ENCODE data around the gene ATXN7. TPM values are rescaled to one million over a fixed set of nuclear protein-coding genes. Genes with fewer than 3 reads are reported as not detected.

Gene ATXN7
- total and polyA plus RNA-seq, 2 donors (not counting 1 experiment from before 2014, with no cell fraction given), result 6.3 to 11.1 TPM

DNA sequence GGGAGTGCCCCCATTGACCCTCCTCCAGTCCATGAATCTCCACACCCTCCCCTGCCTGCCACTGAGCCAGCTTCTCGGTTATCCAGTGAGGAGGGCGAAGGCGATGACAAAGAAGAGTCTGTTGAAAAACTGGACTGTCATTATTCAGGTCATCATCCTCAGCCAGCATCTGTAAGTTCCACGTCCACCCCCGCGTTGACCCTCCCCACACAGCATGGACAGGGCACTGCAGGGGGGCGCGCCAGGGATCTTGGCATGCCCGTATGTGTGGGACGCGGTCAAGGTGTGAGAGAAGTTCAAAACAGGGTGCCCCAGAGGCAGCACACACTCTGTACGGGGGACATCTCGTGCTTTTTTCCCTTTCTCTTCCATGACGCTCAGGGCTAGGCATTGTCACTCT, 126.5 kb downstream of the ATXN7 start:
- TF ChIP-seq, protein P1, sequence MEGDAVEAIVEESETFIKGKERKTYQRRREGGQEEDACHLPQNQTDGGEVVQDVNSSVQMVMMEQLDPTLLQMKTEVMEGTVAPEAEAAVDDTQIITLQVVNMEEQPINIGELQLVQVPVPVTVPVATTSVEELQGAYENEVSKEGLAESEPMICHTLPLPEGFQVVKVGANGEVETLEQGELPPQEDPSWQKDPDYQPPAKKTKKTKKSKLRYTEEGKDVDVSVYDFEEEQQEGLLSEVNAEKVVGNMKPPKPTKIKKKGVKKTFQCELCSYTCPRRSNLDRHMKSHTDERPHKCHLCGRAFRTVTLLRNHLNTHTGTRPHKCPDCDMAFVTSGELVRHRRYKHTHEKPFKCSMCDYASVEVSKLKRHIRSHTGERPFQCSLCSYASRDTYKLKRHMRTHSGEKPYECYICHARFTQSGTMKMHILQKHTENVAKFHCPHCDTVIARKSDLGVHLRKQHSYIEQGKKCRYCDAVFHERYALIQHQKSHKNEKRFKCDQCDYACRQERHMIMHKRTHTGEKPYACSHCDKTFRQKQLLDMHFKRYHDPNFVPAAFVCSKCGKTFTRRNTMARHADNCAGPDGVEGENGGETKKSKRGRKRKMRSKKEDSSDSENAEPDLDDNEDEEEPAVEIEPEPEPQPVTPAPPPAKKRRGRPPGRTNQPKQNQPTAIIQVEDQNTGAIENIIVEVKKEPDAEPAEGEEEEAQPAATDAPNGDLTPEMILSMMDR (conservative IDR thresholded peaks at IDR 0.05 in 1 of 2, IDR thresholded peaks at IDR 0.05 in 1 of 2; ENCODE audit: low read depth in 1 of 2, low read length in 2 of 2), result no peak
- TF ChIP-seq EZH2 (IDR thresholded peaks at IDR 0.05; ENCODE audit: low read length, missing control alignments), result no peak
- no peak for DNase-seq (ENCODE audit: low read depth in 2 of 2)
- H3K9me3 ChIP-seq (ENCODE audit: control insufficient read depth, insufficient read depth, low read depth, low read length), result no peaks in the 10 kb centered on the region
- no peaks in the 10 kb centered on the region for H3K4me1 ChIP-seq (ENCODE audit: control insufficient read depth, extremely low read depth, insufficient read depth, low read length)
- H3K27me3 ChIP-seq (ENCODE audit: control insufficient read depth, insufficient read depth, low read length), result no peaks in the 10 kb centered on the region
- H3K4me3 ChIP-seq (replicated peaks in 1 of 4; ENCODE audit: control extremely low read depth in 1 of 4, insufficient read depth in 1 of 4, low read depth in 3 of 4, low read length in 4 of 4), result no peak overlapping the region
- H3K4me2 ChIP-seq (ENCODE audit: extremely low read depth, insufficient read depth, low read length), result no peak overlapping the region
- H3K79me2 ChIP-seq (ENCODE audit: control insufficient read depth, insufficient read depth, low read length), result no peaks in the 10 kb centered on the region
- H3K27ac ChIP-seq (ENCODE audit: insufficient read depth, low read length), result no peak overlapping the region
- H3K36me3 ChIP-seq (ENCODE audit: control insufficient read depth, insufficient read depth, low read length), result peaks cover 8% of the 10 kb centered on the region
- H4K20me1 ChIP-seq (ENCODE audit: control insufficient read depth, extremely low read depth, insufficient read depth, low read length), result no peaks in the 10 kb centered on the region
- H2AFZ ChIP-seq (ENCODE audit: low read length), result no peak overlapping the region
- no peak overlapping the region for H3K9ac ChIP-seq (ENCODE audit: insufficient read depth, low read length)

DNA sequence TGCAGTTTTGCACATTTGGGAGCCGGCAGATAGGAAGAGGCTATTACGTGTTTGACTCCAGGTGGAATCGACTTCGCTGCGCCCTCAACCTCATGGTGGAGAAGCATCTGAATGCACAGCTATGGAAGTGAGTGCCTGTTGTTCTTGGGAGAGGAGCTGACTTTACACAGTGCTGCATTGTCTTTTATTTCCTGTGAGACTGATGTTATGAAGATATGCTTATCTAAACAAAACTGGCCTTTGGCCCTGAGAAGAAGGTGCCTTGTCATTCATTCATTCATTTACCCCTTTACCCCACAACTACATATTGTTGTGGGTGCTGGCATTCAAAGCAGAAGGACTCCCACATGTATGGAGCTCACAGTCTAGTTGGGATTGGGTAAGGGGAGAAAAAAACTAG, 127.1 kb downstream of the ATXN7 start:
- H3K4me2 ChIP-seq (ENCODE audit: extremely low read depth, insufficient read depth, low read length), result no peak overlapping the region
- H3K27ac ChIP-seq (ENCODE audit: insufficient read depth, low read length), result no peak overlapping the region
- H3K4me3 ChIP-seq (replicated peaks in 1 of 4; ENCODE audit: control extremely low read depth in 1 of 4, insufficient read depth in 1 of 4, low read depth in 3 of 4, low read length in 4 of 4), result no peak overlapping the region
- no peaks in the 10 kb centered on the region for H3K4me1 ChIP-seq (ENCODE audit: control insufficient read depth, extremely low read depth, insufficient read depth, low read length)
- H3K9ac ChIP-seq (ENCODE audit: insufficient read depth, low read length), result no peak overlapping the region
- DNase-seq (ENCODE audit: low read depth in 2 of 2), result no peak
- TF ChIP-seq EZH2 (IDR thresholded peaks at IDR 0.05; ENCODE audit: low read length, missing control alignments), result no peak
- TF ChIP-seq, protein P1 (conservative IDR thresholded peaks at IDR 0.05 in 1 of 2, IDR thresholded peaks at IDR 0.05 in 1 of 2; ENCODE audit: low read depth in 1 of 2, low read length in 2 of 2), result no peak
- no peaks in the 10 kb centered on the region for H3K27me3 ChIP-seq (ENCODE audit: control insufficient read depth, insufficient read depth, low read length)
- H2AFZ ChIP-seq (ENCODE audit: low read length), result no peak overlapping the region
- no peaks in the 10 kb centered on the region for H4K20me1 ChIP-seq (ENCODE audit: control insufficient read depth, extremely low read depth, insufficient read depth, low read length)
- no peaks in the 10 kb centered on the region for H3K9me3 ChIP-seq (ENCODE audit: control insufficient read depth, insufficient read depth, low read depth, low read length)
- peaks cover 8% of the 10 kb centered on the region for H3K36me3 ChIP-seq (ENCODE audit: control insufficient read depth, insufficient read depth, low read length)
- H3K79me2 ChIP-seq (ENCODE audit: control insufficient read depth, insufficient read depth, low read length), result no peaks in the 10 kb centered on the region

GRCh38 chr3:63991666-63992065, 128.0 kb downstream of the ATXN7 start:
- no peak for DNase-seq (ENCODE audit: low read depth in 2 of 2)
- Histone ChIP-seq H3K4me2 (ENCODE audit: extremely low read depth, insufficient read depth, low read length) (no peak overlapping the region), H3K9me3 (ENCODE audit: control insufficient read depth, insufficient read depth, low read depth, low read length) (no peaks in the 10 kb centered on the region), H3K9ac (ENCODE audit: insufficient read depth, low read length) (no peak overlapping the region), H3K4me3 (replicated peaks in 1 of 4; ENCODE audit: control extremely low read depth in 1 of 4, insufficient read depth in 1 of 4, low read depth in 3 of 4, low read length in 4 of 4) (no peak overlapping the region), H3K27me3 (ENCODE audit: control insufficient read depth, insufficient read depth, low read length) (no peaks in the 10 kb centered on the region), H4K20me1 (ENCODE audit: control insufficient read depth, extremely low read depth, insufficient read depth, low read length) (no peaks in the 10 kb centered on the region), H3K36me3 (ENCODE audit: control insufficient read depth, insufficient read depth, low read length) (peaks cover 11% of the 10 kb centered on the region), H3K27ac (ENCODE audit: insufficient read depth, low read length) (no peak overlapping the region), H3K4me1 (ENCODE audit: control insufficient read depth, extremely low read depth, insufficient read depth, low read length) (no peaks in the 10 kb centered on the region), H2AFZ (ENCODE audit: low read length) (no peak overlapping the region), H3K79me2 (ENCODE audit: control insufficient read depth, insufficient read depth, low read length) (no peaks in the 10 kb centered on the region)
- TF ChIP-seq EZH2 (IDR thresholded peaks at IDR 0.05; ENCODE audit: low read length, missing control alignments), result no peak
- TF ChIP-seq, protein P1 (conservative IDR thresholded peaks at IDR 0.05 in 1 of 2, IDR thresholded peaks at IDR 0.05 in 1 of 2; ENCODE audit: low read depth in 1 of 2, low read length in 2 of 2), result no peak

Measured in fibroblast of lung (primary cell).